Ovary (tissue), 9 donors: ENCODE measurements around the gene CRIP1. TPM values are rescaled to one million over a fixed set of nuclear protein-coding genes. Genes with fewer than 3 reads are reported as not detected.

ENCODE experiments used
- DNase-seq, 5 donors: peaks; one replicate each; pipeline ENCODE4 v3.0.0-alpha.2; 2019 to 2020
- H3K27ac ChIP-seq, 2 donors: fragments of 200-600 bp; one replicate each; pipeline versions ENCODE4 v1.5.1 to v1.8.0; 2019 to 2022
- H3K27me3 ChIP-seq: fragments of 200-600 bp; one replicate; pipeline ENCODE4 v1.8.0; 2022
- H3K36me3 ChIP-seq: fragments of 200-600 bp; sonication (generic); one replicate; pipeline ENCODE4 v1.5.1; 2019
- H3K4me1 ChIP-seq: one replicate; pipeline ENCODE4 v1.8.1; 2013; ENCODE audit warnings: mild to moderate bottlenecking, moderate library complexity; ENCODE audit not compliant: insufficient read depth
- H3K4me3 ChIP-seq: fragments of 200-600 bp; sonication (generic); one replicate; pipeline ENCODE4 v1.5.1; 2017
- H3K9me3 ChIP-seq, 2 donors: fragments of 200-600 bp in 1 of 2; sonication (generic) in 1 of 2; one replicate each; pipeline versions ENCODE4 v1.5.1 to v1.8.1; 2013 to 2019; ENCODE audit warnings: mild to moderate bottlenecking in 1 of 2, moderate library complexity in 1 of 2
- CTCF ChIP-seq, 3 donors: fragments of 450-650 bp in 2 of 3; fragments of 200-600 bp in 1 of 3; IDR thresholded peaks; one replicate each; pipeline versions ENCODE4 v1.5.1 to v1.8.0; 2016 to 2022; ENCODE audit warnings: antibody characterized with exemption in 3 of 3, mild to moderate bottlenecking in 1 of 3
- EP300 ChIP-seq: sonication (generic); formaldehyde crosslinking; IDR thresholded peaks from one replicate; pipeline ENCODE4 v1.6.1; 2017; ENCODE audit warnings: antibody characterized with exemption
- POLR2A ChIP-seq: fragments of 450-650 bp; IDR thresholded peaks from one replicate; pipeline ENCODE4 v1.6.1; 2017; ENCODE audit warnings: antibody characterized with exemption, mild to moderate bottlenecking, moderate library complexity
- WGBS, 3 donors: extraction: QIAGEN DNeasy Blood & Tissue Kit in 1 of 3; methylation state at CpG; one replicate each; pipeline versions ENCODE4 v1.1.5 to v1.1.7; 2013 to 2017; 5-methylcytosine and 5-hydroxymethylcytosine counted together
- intact Hi-C, 4 donors: fragments of 100-400 bp; cut with DNase I; formaldehyde crosslinking; loops; one replicate each; pipeline versions ENCODE4 v1.11.0 to v1.15.1; 2022 to 2023
- polyA plus RNA-seq, 2 donors: library from polyadenylated mRNA; stranded (reverse); fragments of 200-250 nt in 1 of 2; fragments of 350-450 nt in 1 of 2; fragmentation: Illumina TruSeq in 1 of 2; extraction: RNeasy Lipid Tissue Mini Kit (QIAGEN cat#74804) in 1 of 2; gene quantifications; one replicate each; pipeline ENCODE4 v1.2.3, GENCODE V29; 2013 to 2014
- total RNA-seq, 7 donors: library from RNA; depleted of rRNA in 2 of 7; stranded (reverse); fragments of >200 nt in 2 of 7; fragmentation: NEBNext Ultra II Directional in 3 of 7; extraction: Animal tissue kit (Norgen Biotek cat#: 25700) in 3 of 7; gene quantifications; one replicate each; pipeline versions ENCODE4 v1.1.0 to v1.2.4, GENCODE V29; 2016 to 2023
- donor health status: DM: no; HTN: no; CAD: no; lungs with moderate emphysema.
- donor health status: DM: no; HTN: no; CAD: no.
- donor health status: Bipolar disorder and iron deficiency.
- donor health status: DM: yes; HTN: yes; CAD: no.
- donor health status: DM: no; HTN: no; CAD: no.
- donor health status: DM: yes; HTN: yes; CAD: no.

Gene CRIP1
- total and polyA plus RNA-seq, 9 donors: 3.2 to 116 (median 26.4) TPM

- Histone ChIP-seq H3K9me3 (no peaks in the 10 kb centered on the region), H3K27ac (peak overlapping the region; percentile 66 to 87), H3K27me3 (no peaks in the 10 kb centered on the region), H3K4me3 (peak overlapping the region; percentile 57), H3K36me3 (no peaks in the 10 kb centered on the region), H3K4me1 (peaks cover 4% of the 10 kb centered on the region)
- TF ChIP-seq CTCF (IDR thresholded peaks at IDR 0.05) (peak; percentile 57 to 75 (median 73)), EP300 (no peak), POLR2A (peak; percentile 51)
- 1% methylated on average over 30 to 43 of the region's 44 CpGs for WGBS, 3 donors
- DNase-seq: peak; percentile 79 to 91 (median 86)
- intact Hi-C loops: loop anchor here (2.0 to 10.0 kb wide), 6 partner anchors 38 to 395 kb away; partner anchors contain the start of genes BRF1 (in 1 of the 4) and TMEM121 (in 1 of the 4)
Observed at GRCh38 chr14:105489542-105490266, 3.0 kb downstream of the CRIP1 start.

DNA sequence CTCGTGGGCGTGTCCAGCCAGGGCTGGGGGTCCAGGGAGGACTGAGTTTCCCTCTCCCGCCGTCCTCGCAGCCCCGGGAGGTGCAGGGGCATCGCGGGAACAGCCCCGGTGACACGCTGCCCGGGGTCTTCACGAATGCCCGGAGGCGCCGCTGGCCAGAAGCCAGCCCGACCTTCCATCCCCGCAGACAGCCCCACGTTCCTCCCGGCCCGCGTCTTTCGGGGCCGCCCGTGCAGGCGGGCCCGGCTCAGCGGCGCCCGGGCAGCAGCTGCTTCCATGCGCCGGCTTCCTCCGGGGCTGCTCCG is 3.5 kb downstream of the CRIP1 start:
- WGBS, 3 donors: 0% methylated on average over 11 to 33 of the region's 33 CpGs
- intact Hi-C loops: loop anchor here in 2 of 4 donors (5.0 to 10.0 kb wide), 3 partner anchors 37 to 395 kb away; partner anchors contain the start of gene TMEM121 (in 1 of the 2)
- peak in 4 of 5 donors; percentile 66 to 82 (median 80) for DNase-seq

GRCh38 chr14:105490572-105491365 is 4.1 kb downstream of the CRIP1 start, which contains the start of gene TEDC1:
TEDC1 (plus strand) TSS chr14:105491246; CDS start chr14:105491376, 130 bp downstream.
- Histone ChIP-seq H3K27me3 (no peaks in the 10 kb centered on the region), H3K9me3 (no peaks in the 10 kb centered on the region), H3K27ac (peak within 1 kb of the TSS; percentile 66 to 87), H3K4me3 (peak within 1 kb of the TSS; percentile 79), H3K36me3 (no peaks in the 10 kb centered on the region), H3K4me1 (peaks cover 4% of the 10 kb centered on the region)
- peak; percentile 99 to 100 (median 100) for DNase-seq
- intact Hi-C loops: loop anchor here in 2 of 4 donors (5.0 to 10.0 kb wide), 3 partner anchors 37 to 396 kb away; partner anchors contain the start of gene TMEM121 (in 1 of the 2)
- TF ChIP-seq POLR2A (peak; percentile 73), CTCF (IDR thresholded peaks at IDR 0.05) (peak; percentile 55 to 99 (median 99)), EP300 (peak; percentile 60)
- WGBS, 3 donors: 0 to 1% (median 0%) methylated on average over 59 to 94 of the region's 94 CpGs

More for the DNA sequence above, 3.5 kb downstream of the CRIP1 start:
- Histone ChIP-seq H3K27me3 (no peaks in the 10 kb centered on the region), H3K36me3 (no peaks in the 10 kb centered on the region), H3K27ac (peak overlapping the region; percentile 66 to 87), H3K4me1 (peaks cover 4% of the 10 kb centered on the region), H3K4me3 (peak overlapping the region; percentile 57), H3K9me3 (no peaks in the 10 kb centered on the region)
- no peak for TF ChIP-seq CTCF (IDR thresholded peaks at IDR 0.05)
- no peak for TF ChIP-seq EP300
- TF ChIP-seq POLR2A: no peak

- Histone ChIP-seq H3K9me3 (no peaks in the 10 kb centered on the region), H3K27me3 (no peaks in the 10 kb centered on the region), H3K27ac (peak overlapping the region in 1 of 2 donors; percentile 51), H3K4me3 (peak overlapping the region; percentile 79), H3K4me1 (peaks cover 4% of the 10 kb centered on the region), H3K36me3 (no peaks in the 10 kb centered on the region)
- WGBS, 3 donors: 0 to 1% (median 1%) methylated on average over 37 to 53 of the region's 53 CpGs
- intact Hi-C loops: loop anchor here in 2 of 4 donors (5.0 to 10.0 kb wide), 3 partner anchors 36 to 397 kb away; partner anchors contain the start of gene TMEM121 (in 1 of the 2)
- TF ChIP-seq CTCF (IDR thresholded peaks at IDR 0.05): no peak
- TF ChIP-seq POLR2A: peak; percentile 12
- TF ChIP-seq EP300: no peak
- peak; percentile 60 to 88 (median 82) for DNase-seq
Observed at GRCh38 chr14:105491366-105491973, 4.8 kb downstream of the CRIP1 start.
